Right lobe of liver (tissue), 6 donors: ENCODE data around the gene PLD5. TPM values are rescaled to one million over a fixed set of nuclear protein-coding genes. Genes with fewer than 3 reads are reported as not detected.

Experiments
- ATAC-seq, 4 donors: fragments of 200-7000 bp; cut with Tn5 transposase; one replicate each; pipeline ENCODE4 v1.9.1; 2020; ENCODE audit warnings: mild to moderate bottlenecking in 4 of 4, moderate library complexity in 4 of 4
- DNase-seq, 3 donors: peaks; one replicate each; pipeline ENCODE4 v3.0.0-alpha.2; 2020
- H3K27ac ChIP-seq, 3 donors: fragments of 200-600 bp; one replicate each; pipeline ENCODE4 v1.8.0; 2022
- H3K27me3 ChIP-seq, 2 donors: fragments of 200-600 bp; one replicate each; pipeline ENCODE4 v1.8.0; 2022
- H3K36me3 ChIP-seq, 4 donors: fragments of 200-600 bp; sonication (generic) in 1 of 4; one replicate each; pipeline versions ENCODE4 v1.5.1 to v1.8.0; 2017 to 2022; ENCODE audit warnings: control low read depth in 1 of 4
- H3K4me1 ChIP-seq, 4 donors: fragments of 200-600 bp; sonication (generic) in 1 of 4; one replicate each; pipeline versions ENCODE4 v1.5.1 to v1.8.0; 2017 to 2022; ENCODE audit warnings: control low read depth in 1 of 4
- H3K4me3 ChIP-seq, 3 donors: fragments of 200-600 bp; one replicate each; pipeline ENCODE4 v1.8.0; 2022
- H3K9me3 ChIP-seq, 4 donors: fragments of 200-600 bp; sonication (generic) in 1 of 4; one replicate each; pipeline versions ENCODE4 v1.5.1 to v1.8.0; 2017 to 2022; ENCODE audit warnings: control low read depth in 1 of 4
- POLR2A ChIP-seq: fragments of 450-650 bp; IDR thresholded peaks from one replicate; pipeline ENCODE4 v1.6.1; 2017; ENCODE audit warnings: antibody characterized with exemption, mild to moderate bottlenecking
- WGBS: methylation state at CpG from one replicate; pipeline ENCODE4 v1.1.6; 2018; ENCODE audit warnings: low coverage, low lambda C conversion rate; ENCODE audit not compliant: insufficient coverage; ENCODE audit errors: missing lambda C conversion rate; 5-methylcytosine and 5-hydroxymethylcytosine counted together
- intact Hi-C, 2 donors: fragments of 100-400 bp; cut with DNase I; formaldehyde crosslinking; loops; one replicate each; pipeline versions ENCODE4 v1.11.2 to v1.14.1; 2022
- total RNA-seq, 6 experiments: library from RNA; depleted of rRNA in 2 of 6; stranded (reverse); fragments of >200 nt in 2 of 6; fragmentation: NEBNext Ultra II Directional in 3 of 6; extraction: Animal tissue kit (Norgen Biotek cat#: 25700) in 3 of 6; gene quantifications; one replicate each; pipeline versions ENCODE4 v1.1.0 to v1.2.4, GENCODE V29; 2016 to 2023
- TF ChIP-seq, protein P1 (sequence below), 4 donors: fragments of 200-600 bp in 3 of 4; fragments of 450-650 bp in 1 of 4; IDR thresholded peaks; one replicate each; pipeline versions ENCODE4 v1.5.1 to v1.8.0; 2016 to 2022; ENCODE audit warnings: antibody characterized with exemption in 4 of 4, mild to moderate bottlenecking in 2 of 4
- donor health status: DM: no; HTN: yes; CAD: no.
- donor health status: DM: no; HTN: no; CAD: no.
- donor health status: DM: no; HTN: no; CAD: no.
- donor health status: DM: no; HTN: yes; CAD: no.
- donor health status: DM: no; HTN: yes; CAD: no.

PLD5 gene
- total RNA-seq, 6 experiments from 2014 or later, result 0.07 to 0.26 (median 0.15) TPM; not detected in 3

GRCh38 chr1:242428399-242429190 lies 95.9 kb downstream of the PLD5 start:
- H3K27me3 ChIP-seq, result no peaks in the 10 kb centered on the region
- ATAC-seq (no peak), DNase-seq (no peak)
- H3K4me1 ChIP-seq, result no peaks in the 10 kb centered on the region
- H3K9me3 ChIP-seq, result no peaks in the 10 kb centered on the region
- TF ChIP-seq, protein P1, sequence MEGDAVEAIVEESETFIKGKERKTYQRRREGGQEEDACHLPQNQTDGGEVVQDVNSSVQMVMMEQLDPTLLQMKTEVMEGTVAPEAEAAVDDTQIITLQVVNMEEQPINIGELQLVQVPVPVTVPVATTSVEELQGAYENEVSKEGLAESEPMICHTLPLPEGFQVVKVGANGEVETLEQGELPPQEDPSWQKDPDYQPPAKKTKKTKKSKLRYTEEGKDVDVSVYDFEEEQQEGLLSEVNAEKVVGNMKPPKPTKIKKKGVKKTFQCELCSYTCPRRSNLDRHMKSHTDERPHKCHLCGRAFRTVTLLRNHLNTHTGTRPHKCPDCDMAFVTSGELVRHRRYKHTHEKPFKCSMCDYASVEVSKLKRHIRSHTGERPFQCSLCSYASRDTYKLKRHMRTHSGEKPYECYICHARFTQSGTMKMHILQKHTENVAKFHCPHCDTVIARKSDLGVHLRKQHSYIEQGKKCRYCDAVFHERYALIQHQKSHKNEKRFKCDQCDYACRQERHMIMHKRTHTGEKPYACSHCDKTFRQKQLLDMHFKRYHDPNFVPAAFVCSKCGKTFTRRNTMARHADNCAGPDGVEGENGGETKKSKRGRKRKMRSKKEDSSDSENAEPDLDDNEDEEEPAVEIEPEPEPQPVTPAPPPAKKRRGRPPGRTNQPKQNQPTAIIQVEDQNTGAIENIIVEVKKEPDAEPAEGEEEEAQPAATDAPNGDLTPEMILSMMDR (IDR thresholded peaks at IDR 0.05), result no peak
- TF ChIP-seq POLR2A, result no peak
- no peak overlapping the region for H3K4me3 ChIP-seq
- H3K27ac ChIP-seq, result no peak overlapping the region
- no peaks in the 10 kb centered on the region for H3K36me3 ChIP-seq
- intact Hi-C loops, result no loop called here
- WGBS, result 45% methylated on average over 8 of the region's 8 CpGs

DNA sequence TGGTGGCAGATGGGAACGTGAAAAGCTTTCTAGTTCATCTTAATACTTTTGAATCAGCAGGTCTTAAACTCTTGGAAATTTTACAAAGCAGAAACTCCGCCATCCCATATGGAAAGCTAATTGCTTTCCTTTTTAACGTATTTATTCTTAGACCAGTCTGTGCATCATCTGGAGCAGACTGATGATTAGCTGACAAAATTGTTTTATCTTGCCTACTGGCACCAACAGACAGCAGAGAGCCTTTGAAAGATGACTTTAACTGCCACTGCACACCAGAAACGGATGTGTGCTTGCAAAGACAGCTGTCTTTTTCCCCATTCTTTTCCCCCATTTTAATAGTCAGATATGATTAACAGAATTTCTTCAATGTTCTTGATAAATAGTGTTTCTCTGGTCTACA lies 97.0 kb downstream of the PLD5 start:
- H3K27ac ChIP-seq, result no peak overlapping the region
- H3K9me3 ChIP-seq, result no peaks in the 10 kb centered on the region
- no peaks in the 10 kb centered on the region for H3K4me1 ChIP-seq
- TF ChIP-seq, protein P1 (IDR thresholded peaks at IDR 0.05), result no peak
- no peak for TF ChIP-seq POLR2A
- 41% methylated on average over 4 of the region's 4 CpGs for WGBS
- no peaks in the 10 kb centered on the region for H3K36me3 ChIP-seq
- ATAC-seq (no peak), DNase-seq (no peak)
- no peaks in the 10 kb centered on the region for H3K27me3 ChIP-seq
- intact Hi-C loops, result no loop called here
- H3K4me3 ChIP-seq, result no peak overlapping the region

GRCh38 chr1:242426271-242426905 lies 98.1 kb downstream of the PLD5 start:
- Histone ChIP-seq H3K36me3 (no peaks in the 10 kb centered on the region), H3K4me1 (no peaks in the 10 kb centered on the region), H3K4me3 (no peak overlapping the region), H3K27me3 (no peaks in the 10 kb centered on the region), H3K9me3 (no peaks in the 10 kb centered on the region), H3K27ac (no peak overlapping the region)
- 68% methylated on average over 6 of the region's 6 CpGs for WGBS
- ATAC-seq (no peak), DNase-seq (no peak)
- intact Hi-C loops, result no loop called here
- TF ChIP-seq, protein P1 (IDR thresholded peaks at IDR 0.05), result no peak
- no peak for TF ChIP-seq POLR2A

- no peaks in the 10 kb centered on the region for H3K27me3 ChIP-seq
- DNase-seq (no peak), ATAC-seq (no peak)
- H3K27ac ChIP-seq, result no peak overlapping the region
- intact Hi-C loops, result no loop called here
- H3K4me1 ChIP-seq, result no peaks in the 10 kb centered on the region
- H3K9me3 ChIP-seq, result no peaks in the 10 kb centered on the region
- WGBS, result 59% methylated on average over 3 of the region's 4 CpGs
- TF ChIP-seq, protein P1 (IDR thresholded peaks at IDR 0.05), result no peak
- no peak for TF ChIP-seq POLR2A
- H3K36me3 ChIP-seq, result no peaks in the 10 kb centered on the region
- no peak overlapping the region for H3K4me3 ChIP-seq
Measured at GRCh38 chr1:242425232-242425631, 99.3 kb downstream of the PLD5 start.
